DMS 273 (cell line): ENCODE measurements around the gene CADPS2.

Experiments
- DNase-seq: peaks from one replicate; lab custom pipeline; 2025; ENCODE audit not compliant: unreplicated experiment; lab: John Stamatoyannopoulos, UW

Gene CADPS2

DNA sequence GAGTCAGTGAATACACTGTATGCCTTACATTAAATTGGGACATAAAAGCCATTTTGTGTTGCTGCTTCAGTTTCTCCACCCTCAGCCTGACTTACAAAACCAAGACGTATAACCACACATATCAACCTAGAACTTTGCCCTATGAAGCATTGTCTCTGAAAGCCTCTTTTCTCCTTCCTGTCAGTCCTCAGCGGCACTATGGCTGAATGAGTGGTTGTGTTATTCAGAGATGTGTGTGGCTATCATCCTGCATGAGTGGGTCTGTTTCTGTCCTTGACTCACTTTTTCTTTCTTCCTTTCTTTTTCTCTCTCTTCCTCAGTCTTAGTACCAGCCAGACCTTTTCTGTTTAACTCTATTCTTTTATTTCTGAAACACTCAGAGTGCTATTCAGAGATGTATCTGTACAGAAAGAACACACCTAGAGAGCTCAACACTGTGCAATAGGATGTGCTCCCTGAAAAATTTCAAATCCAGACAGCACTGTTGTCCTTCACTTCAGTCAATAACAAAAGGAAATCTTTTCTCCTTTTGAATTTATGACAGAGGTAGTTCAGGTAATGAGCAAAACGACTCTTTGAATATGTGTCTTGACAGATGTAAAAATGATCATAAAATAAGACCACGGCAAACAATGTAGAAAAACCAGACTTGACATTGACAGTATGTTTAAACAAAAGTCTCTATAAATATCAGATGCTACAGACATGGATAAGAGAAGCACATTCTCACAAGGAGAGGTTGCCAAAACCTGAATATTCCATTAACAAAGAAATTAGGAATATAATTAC is 418.4 kb downstream of the CADPS2 start:
- no peak for DNase-seq

DNA sequence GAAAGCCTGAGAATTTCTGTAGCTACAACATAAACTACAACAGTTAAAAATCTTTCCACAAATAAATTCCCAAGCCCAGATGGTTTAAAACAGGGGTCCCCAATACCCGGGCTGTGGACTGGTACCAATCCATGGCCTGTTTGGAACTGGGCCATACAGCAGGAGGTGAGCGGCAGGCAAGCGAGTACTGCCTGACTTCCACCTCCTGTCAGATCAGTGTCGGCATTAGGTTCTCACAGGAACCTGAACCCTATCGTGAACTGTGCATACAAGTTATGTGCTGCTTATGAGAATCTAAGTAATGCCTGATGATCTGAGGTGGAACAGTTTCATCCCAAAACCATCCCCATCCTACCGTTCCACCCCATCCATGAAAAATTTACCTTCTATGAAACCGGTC is 421.0 kb downstream of the CADPS2 start:
- no peak for DNase-seq

DNA sequence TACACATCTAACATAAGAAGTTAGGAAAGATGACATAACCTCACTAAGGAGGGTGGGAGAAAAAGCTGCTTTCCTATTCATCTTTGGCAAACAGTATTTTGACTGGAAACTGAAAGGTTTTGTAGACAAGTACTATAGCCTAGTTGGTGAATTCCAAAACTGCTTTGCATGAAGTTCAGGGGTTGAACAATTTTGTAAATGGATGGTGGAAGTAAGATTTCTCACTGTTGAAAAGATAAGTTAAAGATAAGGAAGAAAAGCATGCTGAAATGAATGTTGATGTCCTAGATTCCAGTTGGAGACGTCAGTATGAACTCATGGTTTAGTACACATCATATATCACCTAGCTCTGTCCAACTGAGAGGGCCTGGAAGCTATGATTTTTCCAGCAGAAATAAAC is 422.6 kb downstream of the CADPS2 start:
- DNase-seq, result no peak

DNA sequence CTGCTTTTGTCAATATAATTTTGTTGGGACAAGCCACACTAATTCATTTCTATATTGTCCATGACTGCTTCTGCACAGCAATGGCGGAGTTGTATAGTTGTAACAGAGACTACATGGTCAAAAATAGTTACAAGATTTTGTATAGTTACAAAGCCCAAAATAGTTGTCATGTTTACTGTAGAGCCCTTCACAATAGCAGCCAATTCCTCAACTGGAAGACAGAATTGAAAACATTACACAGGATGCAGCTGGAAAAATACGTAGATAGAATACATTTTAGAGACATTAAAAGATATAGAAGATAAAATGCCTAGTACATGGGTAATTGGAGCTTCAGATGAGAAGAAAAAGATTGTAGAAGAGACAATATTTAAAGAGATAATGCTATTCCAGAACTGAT is 425.3 kb downstream of the CADPS2 start:
- no peak for DNase-seq

DNA sequence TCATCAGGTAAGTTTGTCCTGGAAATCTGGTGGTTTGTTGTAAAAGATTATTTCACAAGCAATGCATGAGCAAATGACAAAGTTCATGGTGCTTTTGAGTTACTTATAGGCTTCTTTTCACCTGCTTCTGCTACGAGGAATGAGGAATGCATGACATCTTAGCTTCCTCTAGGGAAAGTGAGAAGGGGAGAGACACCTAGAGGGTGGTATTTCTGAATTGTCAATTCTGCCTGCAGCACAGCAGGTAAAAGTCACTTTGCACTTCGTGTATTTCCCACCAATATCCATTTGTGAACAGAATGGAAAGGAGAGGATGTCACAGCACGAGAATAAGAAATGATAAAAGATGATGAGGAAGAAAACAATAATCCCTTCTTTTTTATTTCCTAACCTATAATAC is 428.3 kb downstream of the CADPS2 start:
- no peak for DNase-seq

DNA sequence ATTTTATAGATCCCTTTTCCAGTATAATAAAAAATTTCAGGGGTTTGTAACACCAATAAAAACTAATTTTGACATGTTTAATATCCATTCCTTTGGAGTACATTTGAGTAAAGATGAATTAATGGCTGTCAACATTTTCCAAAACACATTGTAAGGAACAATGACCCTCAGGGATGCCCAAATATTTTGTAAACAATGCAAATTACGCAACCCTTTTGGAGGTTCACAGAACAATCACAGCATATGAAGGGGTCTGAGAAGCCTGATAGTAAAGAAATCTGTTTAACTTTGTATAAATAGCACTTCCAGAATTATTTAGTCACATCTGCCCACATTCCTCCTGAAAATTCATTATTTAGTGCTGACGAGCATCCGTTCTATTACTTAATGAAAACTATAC is 428.9 kb downstream of the CADPS2 start:
- no peak for DNase-seq

DNA sequence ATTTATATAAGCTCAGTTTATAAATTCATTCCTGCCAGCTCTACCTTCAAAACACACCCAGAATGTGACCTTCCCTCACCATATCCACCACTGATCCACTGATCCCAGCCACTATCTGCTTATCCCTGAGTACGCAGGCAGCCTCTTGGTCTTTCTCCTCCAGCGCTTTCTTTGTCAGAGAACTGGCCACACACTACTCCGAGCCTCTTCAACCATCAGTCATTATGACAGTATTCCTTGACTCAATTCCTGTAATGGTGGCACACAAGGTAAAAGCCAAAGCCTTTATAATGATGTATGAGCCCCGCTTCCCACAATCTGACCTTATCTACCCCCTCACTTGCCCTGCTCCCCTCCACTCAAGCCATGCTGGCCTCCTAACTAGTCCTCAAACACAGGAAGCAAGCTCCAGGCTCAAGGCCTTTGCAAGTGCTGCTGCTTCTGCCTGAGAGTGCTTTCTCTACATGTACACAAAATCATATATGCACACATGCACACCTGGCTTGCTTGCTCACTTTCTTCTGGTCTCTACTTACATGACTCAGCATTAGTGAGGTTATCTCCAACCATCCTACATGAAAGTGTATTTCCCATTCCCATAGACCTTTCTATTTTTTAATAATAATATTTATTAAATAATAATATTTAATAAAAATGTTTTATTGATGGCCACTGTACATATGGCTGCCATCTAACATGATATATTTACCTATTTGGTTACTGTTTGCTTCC is 431.3 kb downstream of the CADPS2 start:
- no peak for DNase-seq

DNA sequence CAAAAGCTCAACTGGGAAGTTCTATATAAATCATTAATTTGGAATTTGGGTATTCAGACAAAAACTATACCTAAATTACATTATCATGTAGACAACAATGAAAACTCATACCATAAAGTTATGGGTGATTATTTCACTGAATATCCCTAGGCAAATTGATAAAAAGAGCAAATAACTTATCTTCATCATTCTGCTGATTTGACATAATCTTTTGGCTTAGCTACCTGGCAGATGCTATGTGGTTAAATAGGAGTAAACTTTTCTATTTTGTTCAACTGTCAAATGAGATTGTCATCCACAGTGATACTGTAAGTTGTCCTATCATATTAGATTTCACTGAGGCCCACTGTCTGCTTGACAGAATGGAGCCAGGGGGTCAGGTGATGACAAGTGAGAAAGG is 432.8 kb downstream of the CADPS2 start:
- no peak for DNase-seq

DNA sequence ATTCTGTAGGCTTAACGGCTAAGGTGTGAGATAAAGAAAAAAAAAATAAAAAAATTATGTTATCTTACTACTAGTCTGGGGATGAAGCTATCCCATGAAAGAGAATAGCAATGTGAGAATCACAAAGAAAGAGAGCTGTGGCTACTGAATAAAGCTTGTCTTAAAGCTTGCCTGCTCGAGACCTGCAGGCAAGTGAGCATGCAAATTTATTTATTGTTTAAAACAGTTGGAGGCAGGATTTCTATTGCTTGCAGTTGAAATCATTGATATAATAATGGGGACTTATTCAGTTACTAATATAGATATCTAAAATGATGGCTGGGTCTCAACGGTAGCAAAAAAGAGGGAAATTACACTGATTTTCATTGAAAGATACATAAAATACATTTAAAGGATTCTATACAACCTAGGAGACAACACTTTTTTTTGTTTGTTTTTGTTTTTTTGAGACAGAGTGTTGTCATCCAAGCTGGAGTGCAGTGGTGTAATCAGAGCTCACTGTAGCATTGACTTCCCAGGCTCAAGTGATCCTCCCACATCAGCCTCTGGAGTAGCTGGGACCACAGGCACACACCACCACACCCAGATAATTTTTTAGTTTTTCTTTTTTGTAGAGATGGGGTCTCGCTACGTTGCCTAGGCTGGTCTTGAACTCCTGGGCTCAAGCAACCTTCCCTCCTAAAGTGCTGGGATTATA is 437.2 kb downstream of the CADPS2 start:
- no peak for DNase-seq

DNA sequence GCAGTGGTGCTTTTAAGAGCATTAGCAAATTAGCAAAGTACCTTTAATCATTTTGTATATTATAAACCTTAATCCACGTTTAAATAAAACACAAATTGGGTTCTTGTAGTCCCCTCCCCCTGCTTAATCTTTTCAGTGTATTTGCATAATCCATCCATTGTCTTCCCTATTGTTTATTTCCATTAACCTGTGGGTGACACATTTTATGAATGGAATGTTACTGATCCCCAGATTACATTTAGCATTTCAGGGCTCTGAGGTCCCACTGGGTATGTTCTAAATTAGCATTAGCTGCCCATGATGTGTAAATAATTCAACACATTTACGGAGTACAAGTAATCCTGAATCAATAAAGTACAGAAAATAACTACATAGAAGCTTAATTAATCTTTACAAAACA is 443.3 kb downstream of the CADPS2 start:
- DNase-seq, result no peak

DNA sequence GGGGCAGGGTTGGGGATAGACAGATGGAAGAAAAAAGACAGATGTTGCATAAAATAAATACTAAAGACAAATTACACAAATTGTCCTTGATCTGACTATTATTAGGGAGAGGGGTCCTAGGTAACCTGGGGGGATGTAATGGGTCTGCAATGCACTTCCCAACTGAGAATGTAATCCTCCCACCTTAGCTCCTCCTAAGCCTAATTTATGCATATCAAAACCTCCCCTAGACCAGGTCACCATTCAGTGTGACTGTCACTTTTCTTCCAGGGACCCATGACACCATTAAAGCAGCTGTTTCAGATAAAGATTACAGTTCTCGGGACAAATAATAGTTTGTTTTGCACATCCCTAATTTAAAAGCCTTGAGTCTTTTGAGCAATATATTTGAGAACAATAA is 447.8 kb downstream of the CADPS2 start:
- DNase-seq, result no peak

DNA sequence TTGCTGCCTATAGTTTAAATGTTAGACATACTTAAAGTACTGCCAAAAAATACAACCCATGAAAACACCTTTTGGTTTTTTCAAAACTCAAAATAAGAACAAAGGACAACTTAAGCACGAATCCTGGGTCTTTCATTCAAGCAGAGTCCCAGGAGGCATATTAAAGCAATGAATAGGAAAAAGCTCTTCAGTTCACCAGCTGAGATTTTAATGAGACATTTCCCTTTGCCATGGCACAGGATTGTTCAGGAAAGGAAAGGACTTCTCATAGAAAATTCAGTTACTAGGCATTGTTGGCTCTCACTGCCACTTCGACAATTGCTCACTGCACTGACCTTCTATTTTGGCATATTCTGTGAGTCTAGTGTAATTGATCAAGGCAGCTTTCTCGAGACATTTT is 448.3 kb downstream of the CADPS2 start:
- no peak for DNase-seq

DNA sequence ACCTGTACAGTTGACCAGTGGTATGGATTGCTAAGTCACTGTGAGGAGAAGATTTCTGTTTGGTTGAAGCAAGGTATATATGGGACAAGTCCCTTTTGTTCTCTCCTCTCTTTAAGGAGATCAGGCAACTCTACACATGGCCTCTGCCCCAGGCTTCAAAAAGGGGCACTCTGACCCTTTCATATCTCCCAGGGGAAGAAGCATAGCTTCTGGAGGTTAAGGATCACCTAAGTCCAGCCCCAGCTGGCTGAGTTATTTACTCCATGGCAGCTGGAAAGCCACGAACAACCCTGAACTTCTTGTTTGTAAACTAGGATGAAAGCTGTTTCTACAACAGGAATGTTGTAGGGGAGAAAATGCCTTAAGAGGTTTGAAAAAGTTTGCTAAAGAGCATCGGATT is 452.5 kb downstream of the CADPS2 start:
- no peak for DNase-seq

DNA sequence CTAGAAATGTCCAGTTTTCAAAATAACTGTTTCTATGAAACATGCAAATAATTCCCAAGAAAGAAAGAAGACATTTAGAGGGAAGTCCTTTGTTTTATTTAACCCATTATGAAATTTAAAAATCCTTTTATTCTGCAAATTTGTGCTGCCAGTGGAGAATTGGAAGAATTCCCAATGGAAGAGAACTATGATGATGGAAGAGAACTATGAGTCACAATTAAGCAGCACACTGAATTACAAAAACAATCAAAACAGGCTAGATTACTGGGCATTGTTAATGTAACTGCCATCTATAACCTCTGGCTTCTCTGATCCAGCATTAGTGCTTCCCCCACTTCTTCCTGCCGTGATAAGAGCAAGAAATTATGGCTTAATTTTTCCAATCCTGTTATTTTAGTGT is 455.6 kb downstream of the CADPS2 start:
- DNase-seq, result no peak

DNA sequence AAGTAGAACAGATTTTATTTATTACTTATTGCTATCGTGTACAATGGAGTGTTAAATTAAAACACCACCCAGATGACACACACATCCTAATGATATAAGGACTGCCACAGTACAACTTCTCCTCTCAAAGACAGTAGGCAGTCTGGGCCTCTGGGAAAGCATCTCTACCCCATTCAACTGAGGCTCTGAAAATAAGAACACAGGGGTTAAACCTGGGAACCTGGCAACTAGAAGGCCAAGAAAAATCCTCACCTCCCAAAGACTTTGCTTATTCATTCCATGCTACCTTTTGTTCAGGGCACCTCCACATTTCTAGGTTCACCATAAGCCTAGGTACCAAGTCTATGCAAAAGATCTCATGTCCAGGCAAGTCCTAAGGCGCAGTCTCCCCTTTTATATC is 456.3 kb downstream of the CADPS2 start:
- DNase-seq, result no peak

DNA sequence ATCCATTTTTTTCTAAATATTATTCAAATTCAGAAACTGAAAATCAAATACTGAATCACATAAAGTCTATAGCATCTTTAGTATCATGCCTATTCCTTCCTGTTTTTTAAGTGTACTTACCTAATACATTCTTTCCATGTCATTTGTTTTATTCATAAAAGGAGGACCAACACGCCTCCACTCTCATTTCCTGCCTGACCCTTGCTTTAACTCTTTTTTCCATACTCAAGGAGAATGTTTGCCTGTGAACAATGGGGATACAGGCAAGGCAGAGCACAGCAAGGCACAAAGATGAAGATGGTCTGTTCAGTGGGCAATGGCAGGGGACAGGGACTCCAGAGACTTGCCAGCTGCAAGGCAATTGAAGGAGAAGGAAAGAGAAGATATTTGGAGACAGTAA is 460.5 kb downstream of the CADPS2 start:
- DNase-seq, result no peak

DNA sequence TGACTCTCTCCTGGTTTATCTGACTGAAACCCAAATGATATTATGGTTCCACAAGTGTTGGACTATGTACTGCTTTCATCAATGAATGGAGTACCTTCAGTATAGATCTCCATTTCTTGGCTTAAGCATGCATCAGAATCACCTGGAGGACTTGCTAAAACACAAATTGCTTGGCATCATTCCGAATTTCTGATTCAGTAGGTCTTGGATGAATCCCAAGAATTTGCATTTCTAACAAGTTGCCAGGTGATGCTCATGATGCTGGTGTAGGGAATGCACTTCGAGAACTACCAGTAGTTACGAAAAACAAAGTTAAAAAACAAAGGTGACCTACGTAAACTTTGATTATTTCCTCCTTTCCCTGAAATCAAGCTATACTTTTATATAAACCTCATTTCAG is 462.7 kb downstream of the CADPS2 start:
- DNase-seq, result no peak

DNA sequence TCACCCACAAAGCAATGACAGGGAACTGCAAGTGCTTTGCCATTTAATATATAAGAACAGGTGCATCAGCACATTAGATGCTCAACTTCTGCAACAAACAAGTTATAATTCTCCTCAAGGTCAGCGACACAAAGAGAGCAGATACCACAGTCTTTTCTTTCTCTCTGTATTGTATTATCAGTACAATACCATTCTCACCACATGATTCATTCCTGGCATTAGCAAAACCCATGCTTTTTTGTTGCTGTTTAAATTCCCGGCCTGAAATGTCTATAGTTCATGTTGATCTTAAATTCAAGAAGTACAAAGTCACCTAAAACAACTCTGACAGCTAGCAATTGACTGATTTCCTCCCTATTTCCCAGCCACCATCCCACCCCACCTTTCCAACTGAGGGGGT is 469.9 kb downstream of the CADPS2 start:
- DNase-seq, result no peak

DNA sequence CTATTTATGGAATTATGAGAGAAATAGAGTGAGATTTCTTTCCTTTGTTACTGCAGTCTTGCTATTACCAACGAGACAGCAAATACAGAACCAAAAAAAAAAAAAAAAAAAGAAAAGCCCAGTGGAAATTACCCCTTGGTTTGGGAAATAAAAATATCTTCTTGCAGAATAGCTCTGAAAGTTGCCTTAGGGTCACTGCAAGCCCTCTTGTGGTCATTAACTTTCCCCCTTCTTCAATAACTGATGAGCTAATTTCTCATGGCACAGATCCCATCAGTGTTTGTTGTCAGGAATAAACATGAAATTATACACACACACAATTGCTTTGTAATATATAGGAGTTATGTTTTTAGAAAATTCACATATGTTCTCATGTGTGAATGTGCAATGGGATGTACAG is 470.8 kb downstream of the CADPS2 start:
- no peak for DNase-seq

DNA sequence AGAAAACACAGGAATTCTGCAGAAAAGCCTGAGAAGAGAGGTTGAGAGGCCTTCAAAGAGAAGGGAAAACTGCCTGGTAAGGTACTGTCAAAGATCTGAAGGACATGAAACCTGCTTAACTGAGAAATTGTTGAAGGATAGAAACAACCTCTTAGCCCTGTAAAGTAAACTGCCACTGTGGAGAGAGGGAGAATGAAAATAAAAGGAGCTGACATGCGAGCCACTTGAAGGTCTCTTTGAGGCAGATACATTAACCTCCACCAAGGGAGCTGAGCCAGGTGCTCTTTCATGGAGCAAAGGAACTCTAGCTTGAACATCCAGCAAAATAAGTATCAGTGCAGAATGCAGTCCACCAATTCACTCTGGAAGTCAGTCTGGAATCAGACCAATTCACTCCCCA is 472.9 kb downstream of the CADPS2 start:
- DNase-seq, result no peak

DNA sequence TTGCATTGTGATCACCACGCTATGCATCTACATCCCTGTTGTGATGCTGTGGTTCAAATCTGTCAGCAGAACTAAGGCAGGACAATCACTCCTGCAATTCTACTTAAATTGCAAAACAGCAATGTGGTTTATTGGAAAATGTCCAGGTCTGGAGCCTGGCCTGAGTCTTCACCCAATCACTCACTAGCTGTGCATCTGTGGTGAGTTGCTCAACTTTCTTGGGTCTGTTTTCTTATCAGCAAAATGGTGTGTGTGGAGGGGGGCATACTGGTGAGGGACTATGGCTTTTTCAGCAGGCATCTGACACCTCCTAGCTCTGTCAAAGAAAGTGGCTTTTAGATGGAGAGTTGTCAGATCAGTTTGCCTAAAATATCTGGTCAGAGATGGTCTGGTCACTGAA is 473.4 kb downstream of the CADPS2 start:
- no peak for DNase-seq

DNA sequence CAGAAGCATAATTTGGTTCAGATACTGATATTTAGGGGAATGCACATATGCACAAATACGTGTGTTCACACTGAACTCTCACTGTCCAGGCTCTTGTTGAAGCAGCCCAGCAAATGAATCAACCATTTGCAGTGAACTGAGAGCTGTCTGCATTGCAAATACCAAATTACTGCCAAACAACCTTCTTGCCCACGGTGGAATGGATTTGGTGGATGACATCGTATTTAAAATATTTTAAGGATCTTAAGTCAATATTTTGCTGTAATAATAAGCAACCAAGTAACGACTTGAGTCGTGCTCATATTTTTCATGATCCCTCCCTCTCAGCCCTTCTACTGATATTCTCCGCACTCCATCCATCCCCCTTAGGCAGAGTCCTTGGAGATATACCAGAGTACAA is 473.8 kb downstream of the CADPS2 start:
- DNase-seq, result no peak
